Putamen (tissue), 1 donor: Measurements from ENCODE around the gene PTBP3.
"Not testable (repeated sequence)": the region's sequence is repeated elsewhere in the genome, so short reads cannot be mapped to it uniquely, and the experiment has no call there.

Experiments
- DNase-seq: peaks from one replicate; pipeline ENCODE4 v3.0.0-alpha.2; 2016; ENCODE audit warnings: low spot score

The PTBP3 gene

GRCh38 chr9:112322701-112323377 lies 10.6 kb downstream of the PTBP3 start:
- no peak for DNase-seq

- no peak for DNase-seq
These were observed 17.0 kb downstream of the PTBP3 start for GRCh38 chr9:112316258-112316943.

GRCh38 chr9:112315331-112316257 lies 17.8 kb downstream of the PTBP3 start:
- DNase-seq = no peak

- DNase-seq = no peak
These were observed 21.3 kb downstream of the PTBP3 start for GRCh38 chr9:112312139-112312538.

- DNase-seq = no peak
These were observed 21.9 kb downstream of the PTBP3 start for GRCh38 chr9:112311497-112311896.

- no peak for DNase-seq
These were observed 22.6 kb downstream of the PTBP3 start for GRCh38 chr9:112310826-112311225.

- no peak for DNase-seq
These were observed 24.8 kb downstream of the PTBP3 start for GRCh38 chr9:112308588-112308987.

- no peak for DNase-seq
These were observed 32.0 kb downstream of the PTBP3 start for GRCh38 chr9:112301420-112301819.

GRCh38 chr9:112299514-112299913 lies 33.9 kb downstream of the PTBP3 start:
- no peak for DNase-seq

- DNase-seq = no peak
These were observed 36.5 kb downstream of the PTBP3 start for GRCh38 chr9:112296929-112297328.

GRCh38 chr9:112295174-112295573 lies 38.2 kb downstream of the PTBP3 start:
- peak; percentile 2 for DNase-seq

GRCh38 chr9:112288029-112288428 lies 45.4 kb downstream of the PTBP3 start:
- no peak for DNase-seq

GRCh38 chr9:112286926-112287325 lies 46.5 kb downstream of the PTBP3 start:
- DNase-seq = no peak

GRCh38 chr9:112285056-112285455 lies 48.4 kb downstream of the PTBP3 start:
- no peak for DNase-seq

- DNase-seq = no peak
These were observed 49.7 kb downstream of the PTBP3 start for GRCh38 chr9:112283582-112284253.

GRCh38 chr9:112282841-112283240 lies 50.6 kb downstream of the PTBP3 start:
- DNase-seq = not testable (repeated sequence)

GRCh38 chr9:112280904-112281303 lies 52.5 kb downstream of the PTBP3 start:
- no peak for DNase-seq

GRCh38 chr9:112279501-112279900 lies 53.9 kb downstream of the PTBP3 start:
- no peak for DNase-seq

GRCh38 chr9:112278152-112278551 lies 55.3 kb downstream of the PTBP3 start:
- no peak for DNase-seq

GRCh38 chr9:112274600-112274999 lies 58.8 kb downstream of the PTBP3 start:
- DNase-seq = no peak

GRCh38 chr9:112273876-112274275 lies 59.5 kb downstream of the PTBP3 start:
- no peak for DNase-seq

GRCh38 chr9:112271466-112272098 lies 61.8 kb downstream of the PTBP3 start:
- no peak for DNase-seq
